ENCODE results near the gene TRERF1.

GRCh38 chr6:42326248-42326647 lies 125.5 kb downstream of the TRERF1 start:
- TF ChIP-seq, protein P1, sequence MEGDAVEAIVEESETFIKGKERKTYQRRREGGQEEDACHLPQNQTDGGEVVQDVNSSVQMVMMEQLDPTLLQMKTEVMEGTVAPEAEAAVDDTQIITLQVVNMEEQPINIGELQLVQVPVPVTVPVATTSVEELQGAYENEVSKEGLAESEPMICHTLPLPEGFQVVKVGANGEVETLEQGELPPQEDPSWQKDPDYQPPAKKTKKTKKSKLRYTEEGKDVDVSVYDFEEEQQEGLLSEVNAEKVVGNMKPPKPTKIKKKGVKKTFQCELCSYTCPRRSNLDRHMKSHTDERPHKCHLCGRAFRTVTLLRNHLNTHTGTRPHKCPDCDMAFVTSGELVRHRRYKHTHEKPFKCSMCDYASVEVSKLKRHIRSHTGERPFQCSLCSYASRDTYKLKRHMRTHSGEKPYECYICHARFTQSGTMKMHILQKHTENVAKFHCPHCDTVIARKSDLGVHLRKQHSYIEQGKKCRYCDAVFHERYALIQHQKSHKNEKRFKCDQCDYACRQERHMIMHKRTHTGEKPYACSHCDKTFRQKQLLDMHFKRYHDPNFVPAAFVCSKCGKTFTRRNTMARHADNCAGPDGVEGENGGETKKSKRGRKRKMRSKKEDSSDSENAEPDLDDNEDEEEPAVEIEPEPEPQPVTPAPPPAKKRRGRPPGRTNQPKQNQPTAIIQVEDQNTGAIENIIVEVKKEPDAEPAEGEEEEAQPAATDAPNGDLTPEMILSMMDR (IDR thresholded peaks at IDR 0.05; ENCODE audit: low read length): no peak
- TF ChIP-seq EZH2 (IDR thresholded peaks at IDR 0.05; ENCODE audit: borderline replicate concordance, low read length): no peak

Measured in OCI-LY1 (cell line).